Measurements from ENCODE around the gene GCK.

DNA sequence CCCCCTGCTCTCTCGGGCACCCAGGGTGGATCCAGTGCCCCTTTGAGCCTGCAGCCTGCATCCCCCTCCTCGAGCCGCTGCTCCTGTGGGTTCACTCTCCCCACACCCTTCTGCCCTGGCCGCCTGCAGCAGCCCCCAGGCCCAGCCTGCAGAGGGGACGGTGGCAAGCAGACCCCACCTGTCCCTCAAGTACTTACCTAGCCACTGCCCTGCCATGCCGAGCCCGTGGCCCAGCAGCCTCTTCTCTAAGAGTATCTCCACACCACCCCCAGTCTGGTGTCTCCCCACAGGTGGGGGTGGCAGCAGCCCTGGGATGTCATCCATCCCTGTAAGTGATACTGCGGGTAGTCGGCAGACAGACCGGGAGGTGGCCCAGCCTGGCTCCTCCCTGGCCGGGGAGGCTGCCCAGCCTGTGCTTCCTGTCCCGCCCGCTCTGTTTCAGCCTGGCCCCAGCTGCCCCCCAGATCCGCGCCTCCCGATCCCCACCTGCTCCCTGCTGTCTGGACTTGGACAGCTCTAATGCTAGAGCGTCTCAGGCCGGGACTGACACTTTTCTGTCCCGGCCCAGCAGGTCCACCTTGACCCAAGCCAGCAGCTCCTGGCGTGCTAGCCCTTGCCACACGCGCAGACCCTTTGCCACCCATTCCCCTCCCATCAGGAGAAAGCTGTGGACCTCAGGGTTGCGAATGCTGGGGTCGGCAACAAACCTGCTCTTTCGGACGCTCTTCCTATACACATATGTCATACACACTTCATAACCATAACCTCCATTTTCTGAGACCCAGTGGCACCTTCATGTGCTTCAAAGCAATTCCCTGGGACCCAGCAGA is 36.5 kb upstream of the GCK start:
- TF ChIP-seq CTCF (IDR thresholded peaks at IDR 0.05), result no peak
- no peak for TF ChIP-seq EZH2 (IDR thresholded peaks at IDR 0.05; ENCODE audit: borderline replicate concordance, insufficient read depth, low read depth, low read length, poor library complexity, severe bottlenecking)
